ENCODE results near the gene PDRG1. TPM values are rescaled to one million over a fixed set of nuclear protein-coding genes. Genes with fewer than 3 reads are reported as not detected.

The PDRG1 gene
- total RNA-seq, 3 donors from 2014 or later: 25.5 to 26.5 (median 26.0) TPM

Other genes starting within 250 kb of the PDRG1 start
- 100 to 1,000 TPM; 237 to 274 (median 248) TPM for gene BCL2L1, start 229.2 kb downstream of the PDRG1 start, total RNA-seq
- 1 to 10 TPM; 8.0 to 9.9 (median 9.3) TPM for gene TPX2, start 212.8 kb downstream of the PDRG1 start, total RNA-seq
- gene MYLK2, start 132.7 kb downstream of the PDRG1 start, total RNA-seq: under 1 TPM in 2 of 3 donors, not detected in 1; 0.10 to 0.11 TPM
- not detected for gene FOXS1, start 106.4 kb downstream of the PDRG1 start, total RNA-seq
- not detected for gene DUSP15, start 81.5 kb downstream of the PDRG1 start, total RNA-seq
- gene TTLL9, start 81.4 kb downstream of the PDRG1 start, total RNA-seq: not detected
- gene XKR7, start 16.1 kb upstream of the PDRG1 start, total RNA-seq: not detected
- not detected for gene CCM2L, start 58.4 kb upstream of the PDRG1 start, total RNA-seq
- under 1 TPM in 2 of 3 donors, not detected in 1; 0.13 to 0.46 TPM for gene HCK, start 100.2 kb upstream of the PDRG1 start, total RNA-seq
- gene TM9SF4, start 157.7 kb upstream of the PDRG1 start, total RNA-seq: 10 to 100 TPM; 43.5 to 48.6 (median 44.4) TPM

Measured in activated T-cell treated with anti-CD3 and anti-CD28 coated beads, Interleukin-2, amount 50 U/mL, for 4 hours (primary cell).